ENCODE measurements around the gene MYB.

MYB gene

GRCh38 chr6:135168766-135169165 lies 12.3 kb upstream of the MYB start:
- no peaks in the 10 kb centered on the region for H3K36me3 ChIP-seq (ENCODE audit: control insufficient read depth, insufficient read depth, low read length)
- H3K4me1 ChIP-seq: no peaks in the 10 kb centered on the region
- H3K79me2 ChIP-seq: no peaks in the 10 kb centered on the region
- H2AFZ ChIP-seq: no peak overlapping the region
- H3K27me3 ChIP-seq (ENCODE audit: control insufficient read depth, insufficient read depth, low read length): no peaks in the 10 kb centered on the region
- no peak for TF ChIP-seq CTCF (IDR thresholded peaks at IDR 0.05)
- no peak overlapping the region for H3K4me3 ChIP-seq (ENCODE audit: low read depth, low read length)
- H3K9me3 ChIP-seq (ENCODE audit: control insufficient read depth, low read length): no peaks in the 10 kb centered on the region
- H3K9ac ChIP-seq: no peak overlapping the region
- no peak overlapping the region for H3K4me2 ChIP-seq (ENCODE audit: low read length)
- no peak overlapping the region for H3K27ac ChIP-seq

- no peak overlapping the region for H3K4me3 ChIP-seq (ENCODE audit: low read depth, low read length)
- no peak overlapping the region for H3K9ac ChIP-seq
- no peaks in the 10 kb centered on the region for H3K9me3 ChIP-seq (ENCODE audit: control insufficient read depth, low read length)
- H3K27me3 ChIP-seq (ENCODE audit: control insufficient read depth, insufficient read depth, low read length): no peaks in the 10 kb centered on the region
- no peak overlapping the region for H2AFZ ChIP-seq
- H3K79me2 ChIP-seq: no peaks in the 10 kb centered on the region
- no peaks in the 10 kb centered on the region for H3K4me1 ChIP-seq
- no peak for TF ChIP-seq CTCF (IDR thresholded peaks at IDR 0.05)
- H3K27ac ChIP-seq: no peak overlapping the region
- H3K4me2 ChIP-seq (ENCODE audit: low read length): no peak overlapping the region
- H3K36me3 ChIP-seq (ENCODE audit: control insufficient read depth, insufficient read depth, low read length): no peaks in the 10 kb centered on the region
These were observed 10.9 kb upstream of the MYB start for GRCh38 chr6:135170238-135170637.

DNA sequence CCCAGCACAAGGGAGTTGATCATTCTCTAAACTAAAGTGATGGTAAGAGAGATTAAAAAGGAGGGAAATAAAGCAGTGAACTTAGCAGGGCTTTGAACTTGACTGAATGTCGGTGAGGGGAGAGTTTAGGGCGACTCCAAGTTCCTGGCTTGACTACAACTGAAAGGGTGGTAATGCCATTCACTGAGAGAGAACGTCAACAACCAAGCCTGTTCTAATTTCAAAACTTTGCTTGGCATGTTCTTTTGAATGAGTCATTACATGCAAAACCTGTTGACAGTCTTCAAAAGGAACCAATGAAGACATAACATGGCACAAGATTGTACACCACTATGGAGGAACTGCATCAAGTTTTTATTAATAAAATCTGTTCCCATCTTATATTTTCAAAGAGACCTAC lies 10.3 kb upstream of the MYB start:
- H3K27ac ChIP-seq: no peak overlapping the region

DNA sequence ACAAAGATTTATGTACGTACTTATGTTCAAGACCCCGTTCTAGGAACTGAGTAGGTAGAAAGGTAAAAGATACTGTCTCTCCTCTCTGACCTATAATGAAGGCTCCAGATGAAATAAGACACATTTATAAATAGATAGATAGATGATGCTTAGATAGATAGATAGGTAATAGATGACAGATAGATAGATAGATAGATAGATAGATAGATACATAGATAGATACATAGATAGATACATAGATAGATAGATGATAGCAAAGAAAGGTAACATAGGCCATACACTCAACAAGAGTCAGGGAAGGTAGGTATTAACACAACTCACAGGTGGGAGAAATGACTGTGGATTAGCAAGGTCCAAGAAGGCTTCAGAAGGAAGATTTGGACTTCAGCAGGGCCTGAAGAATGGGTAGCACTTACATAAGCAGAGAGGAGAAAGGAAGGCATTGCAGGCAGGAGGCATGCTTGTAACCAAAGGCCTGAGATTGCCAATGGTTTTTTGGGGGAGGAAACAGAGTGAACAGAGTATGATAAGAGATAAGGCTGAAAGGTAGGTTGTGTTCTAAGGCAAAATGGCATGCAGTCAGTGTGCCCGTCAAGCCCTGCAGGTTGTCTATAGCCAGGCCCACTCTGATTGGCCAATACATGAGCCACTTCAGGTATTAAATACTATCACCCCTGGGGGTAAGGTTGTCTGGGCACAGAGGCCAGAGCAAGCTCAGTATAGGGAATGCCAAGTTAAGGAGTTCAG lies 7.7 kb upstream of the MYB start:
- H3K9me3 ChIP-seq (ENCODE audit: control insufficient read depth, low read length): no peaks in the 10 kb centered on the region
- no peak overlapping the region for H2AFZ ChIP-seq
- no peak overlapping the region for H3K4me2 ChIP-seq (ENCODE audit: low read length)
- H3K27ac ChIP-seq: no peak overlapping the region
- H3K4me3 ChIP-seq (ENCODE audit: low read depth, low read length): no peak overlapping the region
- H3K27me3 ChIP-seq (ENCODE audit: control insufficient read depth, insufficient read depth, low read length): no peaks in the 10 kb centered on the region
- H3K4me1 ChIP-seq: no peaks in the 10 kb centered on the region
- no peaks in the 10 kb centered on the region for H3K36me3 ChIP-seq (ENCODE audit: control insufficient read depth, insufficient read depth, low read length)
- no peak overlapping the region for H3K9ac ChIP-seq
- TF ChIP-seq CTCF (IDR thresholded peaks at IDR 0.05): no peak
- no peaks in the 10 kb centered on the region for H3K79me2 ChIP-seq

More for the DNA sequence above, 10.3 kb upstream of the MYB start:
- no peaks in the 10 kb centered on the region for H3K9me3 ChIP-seq (ENCODE audit: control insufficient read depth, low read length)
- no peaks in the 10 kb centered on the region for H3K27me3 ChIP-seq (ENCODE audit: control insufficient read depth, insufficient read depth, low read length)
- H3K4me3 ChIP-seq (ENCODE audit: low read depth, low read length): no peak overlapping the region
- no peak for TF ChIP-seq CTCF (IDR thresholded peaks at IDR 0.05)
- H3K79me2 ChIP-seq: no peaks in the 10 kb centered on the region
- no peaks in the 10 kb centered on the region for H3K4me1 ChIP-seq
- no peak overlapping the region for H3K9ac ChIP-seq
- H3K36me3 ChIP-seq (ENCODE audit: control insufficient read depth, insufficient read depth, low read length): no peaks in the 10 kb centered on the region
- H2AFZ ChIP-seq: no peak overlapping the region
- no peak overlapping the region for H3K4me2 ChIP-seq (ENCODE audit: low read length)

DNA sequence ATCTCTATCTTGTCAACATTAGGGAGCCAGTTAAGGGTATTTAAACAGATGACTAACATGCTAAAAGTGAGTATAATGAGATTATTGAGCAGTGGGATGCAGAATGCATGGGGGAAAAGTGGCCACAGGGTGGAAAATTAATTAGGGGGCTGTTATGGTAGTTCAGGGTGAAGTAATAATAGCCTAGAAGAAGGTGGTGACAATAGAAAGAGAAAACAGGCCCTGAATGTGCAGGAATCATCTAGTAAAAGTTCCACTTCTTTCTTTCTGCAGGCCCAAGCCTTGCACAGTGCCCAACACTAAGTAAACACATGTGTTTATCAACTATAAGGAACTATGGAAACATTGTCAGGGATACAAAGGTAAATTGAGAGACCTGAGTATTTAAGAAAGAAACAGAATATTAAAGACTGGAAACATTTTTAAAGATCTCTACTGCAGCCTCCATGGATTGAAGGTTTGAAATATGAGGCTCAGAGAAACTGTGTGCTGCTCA lies 7.1 kb upstream of the MYB start:
- no peaks in the 10 kb centered on the region for H3K27me3 ChIP-seq (ENCODE audit: control insufficient read depth, insufficient read depth, low read length)
- H3K9me3 ChIP-seq (ENCODE audit: control insufficient read depth, low read length): no peaks in the 10 kb centered on the region
- H2AFZ ChIP-seq: no peak overlapping the region
- H3K4me2 ChIP-seq (ENCODE audit: low read length): no peak overlapping the region
- no peaks in the 10 kb centered on the region for H3K36me3 ChIP-seq (ENCODE audit: control insufficient read depth, insufficient read depth, low read length)
- H3K9ac ChIP-seq: no peak overlapping the region
- no peak for TF ChIP-seq CTCF (IDR thresholded peaks at IDR 0.05)
- no peak overlapping the region for H3K4me3 ChIP-seq (ENCODE audit: low read depth, low read length)
- no peaks in the 10 kb centered on the region for H3K79me2 ChIP-seq
- H3K4me1 ChIP-seq: no peaks in the 10 kb centered on the region
- no peak overlapping the region for H3K27ac ChIP-seq

Data from parathyroid adenoma (tissue), 2 donors.